Measurements from ENCODE around the gene RESF1. TPM values are rescaled to one million over a fixed set of nuclear protein-coding genes. Genes with fewer than 3 reads are reported as not detected.

The RESF1 gene
- total RNA-seq: 100 to 1,000 TPM; 145 to 304 (median 157) TPM
- 100 to 1,000 TPM in 1 of 2 donors, 10 to 100 TPM in 1; 87.1 to 123 TPM for polyA plus RNA-seq
- long read RNA-seq, donor 1, transcript KIAA1551-206 (3 exons, 362 nt): major isoform, 15 of 413 reads
- long read RNA-seq, donor 1, partial matches to known transcripts: 357 of 413 reads
- long read RNA-seq, donor 1, other reads (novel, unspliced or antisense): 37 of 413 reads
- long read RNA-seq, donor 2, full-length matches to known transcripts: 15 of 69 reads
- long read RNA-seq, donor 2, partial matches to known transcripts: 54 of 69 reads
- long read RNA-seq, donor 2, other reads (novel, unspliced or antisense): 0 of 69 reads
- long read RNA-seq, donor 3, full-length matches to known transcripts: 90 of 168 reads
- long read RNA-seq, donor 3, partial matches to known transcripts: 40 of 168 reads
- long read RNA-seq, donor 3, other reads (novel, unspliced or antisense): 38 of 168 reads

DNA sequence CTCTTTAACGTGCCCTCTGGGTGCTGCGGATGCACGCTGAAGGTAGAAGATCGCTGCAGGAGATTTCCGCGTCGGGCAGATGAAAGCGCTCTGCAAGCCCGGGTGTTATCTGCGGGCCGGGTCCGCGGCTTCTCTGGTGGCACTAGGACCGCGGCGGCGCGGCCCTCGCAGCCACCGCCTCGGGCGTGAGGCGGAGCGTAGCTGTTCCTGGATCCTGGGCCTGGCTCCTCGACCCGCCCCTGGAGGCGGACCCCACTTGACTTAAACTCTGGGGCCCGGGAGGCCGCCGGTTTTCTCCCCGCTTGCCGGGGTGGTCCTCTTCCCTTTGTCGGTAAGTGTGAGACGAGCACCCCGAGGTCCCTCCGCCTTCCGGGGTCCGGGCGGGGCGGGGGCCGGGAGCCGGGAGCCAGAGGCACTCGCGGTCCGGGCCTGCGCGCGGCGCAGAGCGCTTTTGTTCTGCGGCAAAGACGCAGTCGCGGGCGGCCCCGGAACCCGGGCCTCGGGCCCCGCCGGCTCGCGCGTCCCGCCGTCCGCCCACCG is at the start of gene RESF1:
Gene RESF1, plus strand, starts transcription at position 255 of the 540 bp plus-strand sequence. CDS start 21,541 bp downstream, outside the sequence.
- intact Hi-C loops (cut with DNase I): loop anchor here in 2 of 4 donors (5.0 to 10.0 kb wide), 2 partner anchors 292 to 304 kb away; partner anchors contain the start of gene ETFBKMT (in 1 of the 2)
- H3K9me3 ChIP-seq: no peaks in the 10 kb centered on the region
- DNase-seq: peak; percentile 84 to 91 (median 87)
- H3K4me1 ChIP-seq (ENCODE audit: insufficient read depth): peaks cover 7% of the 10 kb centered on the region
- no peaks in the 10 kb centered on the region for H3K36me3 ChIP-seq
- H3K27ac ChIP-seq: peak within 1 kb of the TSS; percentile 76 to 83
- H3K27me3 ChIP-seq: no peaks in the 10 kb centered on the region
- H3K4me3 ChIP-seq: peak within 1 kb of the TSS; percentile 82
- TF ChIP-seq, protein P1, sequence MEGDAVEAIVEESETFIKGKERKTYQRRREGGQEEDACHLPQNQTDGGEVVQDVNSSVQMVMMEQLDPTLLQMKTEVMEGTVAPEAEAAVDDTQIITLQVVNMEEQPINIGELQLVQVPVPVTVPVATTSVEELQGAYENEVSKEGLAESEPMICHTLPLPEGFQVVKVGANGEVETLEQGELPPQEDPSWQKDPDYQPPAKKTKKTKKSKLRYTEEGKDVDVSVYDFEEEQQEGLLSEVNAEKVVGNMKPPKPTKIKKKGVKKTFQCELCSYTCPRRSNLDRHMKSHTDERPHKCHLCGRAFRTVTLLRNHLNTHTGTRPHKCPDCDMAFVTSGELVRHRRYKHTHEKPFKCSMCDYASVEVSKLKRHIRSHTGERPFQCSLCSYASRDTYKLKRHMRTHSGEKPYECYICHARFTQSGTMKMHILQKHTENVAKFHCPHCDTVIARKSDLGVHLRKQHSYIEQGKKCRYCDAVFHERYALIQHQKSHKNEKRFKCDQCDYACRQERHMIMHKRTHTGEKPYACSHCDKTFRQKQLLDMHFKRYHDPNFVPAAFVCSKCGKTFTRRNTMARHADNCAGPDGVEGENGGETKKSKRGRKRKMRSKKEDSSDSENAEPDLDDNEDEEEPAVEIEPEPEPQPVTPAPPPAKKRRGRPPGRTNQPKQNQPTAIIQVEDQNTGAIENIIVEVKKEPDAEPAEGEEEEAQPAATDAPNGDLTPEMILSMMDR (IDR thresholded peaks at IDR 0.05): peak in 1 of 3 donors; percentile 9
- TF ChIP-seq EP300 (IDR thresholded peaks at IDR 0.05) (no peak), POLR2A (IDR thresholded peaks at IDR 0.05) (peak; percentile 52)
- WGBS, 3 donors: 0 to 1% (median 0%) methylated on average over 55 to 67 of the region's 67 CpGs

- Histone ChIP-seq H3K27ac (no peak overlapping the region), H3K4me1 (ENCODE audit: insufficient read depth) (no peaks in the 10 kb centered on the region), H3K27me3 (no peaks in the 10 kb centered on the region), H3K36me3 (no peaks in the 10 kb centered on the region), H3K4me3 (no peak overlapping the region), H3K9me3 (peaks cover 4 to 8% of the 10 kb centered on the region in 2 donors)
- TF ChIP-seq EP300 (IDR thresholded peaks at IDR 0.05) (no peak), POLR2A (IDR thresholded peaks at IDR 0.05) (no peak)
- TF ChIP-seq, protein P1 (IDR thresholded peaks at IDR 0.05): no peak
- WGBS, 3 donors: 47 to 65% (median 54%) methylated on average over 1 of the region's 1 CpG
- DNase-seq: no peak
- intact Hi-C loops (cut with DNase I): no loop called here
These were observed 44.3 kb upstream of the RESF1 start for GRCh38 chr12:31914927-31915326.

- WGBS, 3 donors: 95 to 98% (median 97%) methylated on average over 3 of the region's 3 CpGs
- Histone ChIP-seq H3K36me3 (no peaks in the 10 kb centered on the region), H3K27me3 (no peaks in the 10 kb centered on the region), H3K9me3 (peaks cover 4 to 8% of the 10 kb centered on the region in 2 donors), H3K4me1 (ENCODE audit: insufficient read depth) (no peaks in the 10 kb centered on the region), H3K4me3 (no peak overlapping the region), H3K27ac (no peak overlapping the region)
- DNase-seq: no peak
- intact Hi-C loops (cut with DNase I): no loop called here
- TF ChIP-seq, protein P1 (IDR thresholded peaks at IDR 0.05): no peak
- TF ChIP-seq POLR2A (IDR thresholded peaks at IDR 0.05) (no peak), EP300 (IDR thresholded peaks at IDR 0.05) (no peak)
These were observed 43.8 kb upstream of the RESF1 start for GRCh38 chr12:31915446-31915845.

DNA sequence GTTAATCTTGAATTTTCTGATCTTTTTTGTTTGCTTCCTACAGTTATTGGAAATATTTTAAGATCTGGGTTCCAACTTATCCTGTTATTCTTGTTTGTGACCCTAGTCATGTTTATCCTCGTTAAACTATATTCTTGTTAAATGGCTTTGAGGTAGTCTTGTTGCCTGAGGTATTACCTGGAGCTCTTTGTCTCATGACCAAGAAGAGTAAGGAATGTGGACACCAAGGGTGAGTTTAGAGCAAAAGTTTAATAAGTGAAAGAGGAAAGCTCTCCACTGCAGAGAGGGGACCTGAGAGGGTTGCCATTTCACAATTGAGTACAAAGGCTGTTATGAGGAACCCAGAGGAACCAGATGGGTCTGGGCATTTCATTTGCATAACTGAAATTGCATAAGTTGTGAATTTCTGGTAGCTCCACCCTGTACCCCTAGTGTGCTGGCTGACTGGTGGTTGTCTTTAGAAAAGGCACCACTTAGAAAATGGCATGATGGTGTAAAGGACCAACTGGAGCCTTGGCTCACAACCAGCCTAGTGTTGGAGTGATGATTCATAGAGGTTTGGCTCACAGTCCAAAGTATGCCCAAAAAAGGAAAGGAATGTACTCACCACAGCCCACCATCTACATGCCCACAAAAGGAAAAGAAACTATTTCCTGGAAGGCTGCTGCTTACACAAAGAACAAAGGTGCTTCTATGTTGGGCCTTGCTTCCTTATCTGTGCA is 36.7 kb upstream of the RESF1 start:
- H3K27ac ChIP-seq: no peak overlapping the region
- H3K4me3 ChIP-seq: no peak overlapping the region
- H3K4me1 ChIP-seq (ENCODE audit: insufficient read depth): no peaks in the 10 kb centered on the region
- TF ChIP-seq POLR2A (IDR thresholded peaks at IDR 0.05) (no peak), EP300 (IDR thresholded peaks at IDR 0.05) (no peak)
- TF ChIP-seq, protein P1 (IDR thresholded peaks at IDR 0.05): no peak
- no peaks in the 10 kb centered on the region for H3K36me3 ChIP-seq
- DNase-seq: no peak
- whole genome bisulfite sequencing, 3 donors: 88 to 96% (median 95%) methylated on average over 1 of the region's 1 CpG
- H3K27me3 ChIP-seq: no peaks in the 10 kb centered on the region
- peaks cover 0 to 4% of the 10 kb centered on the region in 2 donors for H3K9me3 ChIP-seq
- intact Hi-C loops (cut with DNase I): no loop called here
